ENCODE results near the gene CIBAR2.
A peak's percentile ranks its signal among the peaks of the same experiment; 100 is the strongest.

Gene CIBAR2

DNA sequence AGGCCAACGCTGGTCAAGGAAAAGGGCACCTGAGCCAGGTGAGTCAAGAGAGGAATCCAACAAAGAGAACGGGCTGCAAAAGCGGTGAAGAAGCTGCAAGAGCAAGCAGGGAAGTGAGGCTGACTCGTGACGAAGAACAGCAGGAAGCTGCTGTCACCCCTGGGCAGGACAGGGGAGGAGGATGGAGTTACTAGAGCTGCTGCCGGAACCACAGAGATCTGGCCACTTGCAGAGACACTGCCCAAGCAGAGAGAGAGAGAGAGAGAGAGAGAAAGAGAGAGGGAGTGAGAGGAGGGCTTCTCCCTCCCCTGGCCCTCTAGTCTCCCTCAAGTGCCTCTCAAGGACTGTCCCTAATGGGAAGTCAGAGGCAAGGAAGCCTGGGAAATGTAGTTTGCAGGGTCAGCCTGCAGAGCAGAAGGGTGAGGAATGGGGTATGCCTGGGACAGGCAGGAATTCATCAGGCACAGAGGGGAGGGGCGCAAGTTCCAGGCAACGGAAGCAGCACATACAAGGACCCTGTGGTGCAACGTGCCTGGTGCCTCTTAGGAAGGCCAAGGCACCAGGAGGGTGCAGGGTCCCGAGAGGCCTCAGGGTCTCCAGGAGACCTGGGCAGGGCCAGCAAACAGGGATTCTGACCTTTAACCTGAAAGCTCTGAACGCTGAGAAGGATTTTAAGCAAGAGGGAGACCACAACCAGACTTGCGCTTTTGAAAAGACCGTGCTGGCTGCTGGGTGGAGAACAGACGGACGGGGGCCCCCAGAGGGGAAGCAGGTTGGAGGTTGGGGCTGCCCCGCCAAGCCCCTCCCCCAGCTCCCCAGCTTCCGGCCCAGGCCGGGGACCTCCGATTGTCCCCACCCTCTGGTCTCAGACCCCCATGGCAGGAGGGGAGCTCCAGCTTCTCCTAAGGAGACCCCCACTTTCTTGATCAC is 45.8 kb upstream of the CIBAR2 start:
- H3K27ac ChIP-seq (replicated peaks), result no peak overlapping the region
- DNase-seq (ENCODE audit: low read depth in 1 of 2, low spot score in 1 of 2), result no peak
- TF ChIP-seq CTCF (IDR thresholded peaks at IDR 0.05; ENCODE audit: insufficient read depth, low read length) (no peak), SPI1 (IDR thresholded peaks at IDR 0.05; ENCODE audit: borderline replicate concordance, low read depth) (peak; percentile 17; the same call in 1 of the 2 replicates)
- no peak overlapping the region for H3K4me3 ChIP-seq (replicated peaks; ENCODE audit: insufficient read depth, low read length)
- no peaks in the 10 kb centered on the region for H3K27me3 ChIP-seq (ENCODE audit: insufficient read depth, poor library complexity, severe bottlenecking)

DNA sequence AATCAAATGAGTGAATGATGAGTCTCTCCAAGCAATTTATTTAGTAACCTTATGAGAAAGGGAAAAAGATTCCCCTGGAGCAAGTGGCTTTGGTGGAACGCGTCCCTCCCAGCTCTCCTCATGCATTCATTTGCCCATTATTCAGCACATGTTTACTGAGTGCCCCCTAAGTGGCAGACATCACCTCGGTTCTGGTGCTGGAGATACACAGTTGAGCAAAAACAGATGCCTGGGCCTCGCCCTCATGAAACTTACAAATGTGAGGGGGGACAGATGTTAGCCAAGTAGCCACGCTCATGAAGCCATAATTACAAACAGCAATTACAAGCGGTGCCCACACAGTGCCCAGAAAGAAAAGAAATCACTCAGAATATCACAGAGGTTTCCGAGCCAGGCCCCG is 45.1 kb upstream of the CIBAR2 start:
- TF ChIP-seq SPI1 (IDR thresholded peaks at IDR 0.05; ENCODE audit: borderline replicate concordance, low read depth) (no peak), POLR2AphosphoS5 (IDR thresholded peaks at IDR 0.05; ENCODE audit: low read depth) (no peak)

GRCh38 chr16:85156869-85157268 is 44.6 kb upstream of the CIBAR2 start:
- Histone ChIP-seq H3K27me3 (ENCODE audit: insufficient read depth, poor library complexity, severe bottlenecking) (no peaks in the 10 kb centered on the region), H3K4me3 (replicated peaks; ENCODE audit: insufficient read depth, low read length) (no peak overlapping the region), H3K27ac (replicated peaks) (no peak overlapping the region)
- DNase-seq (ENCODE audit: low read depth in 1 of 2, low spot score in 1 of 2), result no peak
- TF ChIP-seq CTCF (IDR thresholded peaks at IDR 0.05; ENCODE audit: insufficient read depth, low read length) (no peak), POLR2AphosphoS5 (IDR thresholded peaks at IDR 0.05; ENCODE audit: low read depth) (no peak), REST (IDR thresholded peaks at IDR 0.05; ENCODE audit: insufficient replicate concordance, low read depth) (no peak), SPI1 (IDR thresholded peaks at IDR 0.05; ENCODE audit: borderline replicate concordance, low read depth) (no peak), GABPA (IDR thresholded peaks at IDR 0.05; ENCODE audit: low read depth) (no peak)

More for the DNA sequence above, 45.1 kb upstream of the CIBAR2 start:
- H3K27ac ChIP-seq (replicated peaks), result no peak overlapping the region
- no peaks in the 10 kb centered on the region for H3K27me3 ChIP-seq (ENCODE audit: insufficient read depth, poor library complexity, severe bottlenecking)
- H3K4me3 ChIP-seq (replicated peaks; ENCODE audit: insufficient read depth, low read length), result no peak overlapping the region
- DNase-seq (ENCODE audit: low read depth in 1 of 2, low spot score in 1 of 2), result no peak

DNA sequence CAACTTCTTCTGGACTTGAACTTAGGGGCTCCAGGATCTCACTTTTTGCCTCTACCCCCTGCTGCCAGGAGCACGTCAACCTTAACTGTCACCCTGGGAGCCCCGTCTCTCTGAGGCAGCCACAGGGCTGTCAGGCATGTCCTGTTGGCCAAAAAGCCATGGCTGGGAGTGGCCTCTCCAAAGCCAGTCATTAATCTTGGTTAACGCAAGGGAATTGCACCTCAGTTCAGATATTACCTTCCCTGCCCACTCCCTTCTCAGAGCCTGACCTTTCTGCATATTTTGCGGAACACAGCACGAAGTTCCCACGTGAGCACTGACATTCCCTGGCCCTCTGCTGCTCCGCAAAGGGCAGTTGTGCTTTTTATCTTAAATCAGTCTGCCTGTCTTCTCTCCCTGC is 44.2 kb upstream of the CIBAR2 start:
- DNase-seq (ENCODE audit: low read depth in 1 of 2, low spot score in 1 of 2), result no peak
- H3K4me3 ChIP-seq (replicated peaks; ENCODE audit: insufficient read depth, low read length), result no peak overlapping the region
- no peaks in the 10 kb centered on the region for H3K27me3 ChIP-seq (ENCODE audit: insufficient read depth, poor library complexity, severe bottlenecking)
- no peak overlapping the region for H3K27ac ChIP-seq (replicated peaks)
- no peak for TF ChIP-seq CTCF (IDR thresholded peaks at IDR 0.05; ENCODE audit: insufficient read depth, low read length)
- no peak for TF ChIP-seq GABPA (IDR thresholded peaks at IDR 0.05; ENCODE audit: low read depth)
- no peak for TF ChIP-seq POLR2AphosphoS5 (IDR thresholded peaks at IDR 0.05; ENCODE audit: low read depth)
- TF ChIP-seq SPI1 (IDR thresholded peaks at IDR 0.05; ENCODE audit: borderline replicate concordance, low read depth), result no peak
- no peak for TF ChIP-seq REST (IDR thresholded peaks at IDR 0.05; ENCODE audit: insufficient replicate concordance, low read depth)

Data from HL-60 (cell line).